ENCODE data around the gene DNAH17.

GRCh38 chr17:78472035-78472905, 104.9 kb downstream of the DNAH17 start:
- TF ChIP-seq POLR2A (IDR thresholded peaks at IDR 0.05) (no peak), CTCF (IDR thresholded peaks at IDR 0.05) (no peak), EP300 (IDR thresholded peaks at IDR 0.05; ENCODE audit: low read depth) (no peak)

All from transverse colon (tissue), 3 donors.